HepG2 (cell line): Measurements from ENCODE around the gene KMT5C. TPM values are rescaled to one million over a fixed set of nuclear protein-coding genes. Genes with fewer than 3 reads are reported as not detected.

Experiments
- GABPA ChIP-seq, 2 experiments: IDR thresholded peaks; 2 replicates each; pipeline ENCODE4 v1.6.1; 2011 to 2016; ENCODE audit warnings: low read depth in 2 of 2, low read length in 1 of 2, missing biosample characterization in 1 of 2, missing genetic modification characterization in 1 of 2
- GMEB1 ChIP-seq: sonication (generic); formaldehyde crosslinking; IDR thresholded peaks from 2 replicates; pipeline ENCODE4 v1.5.1; 2020; ENCODE audit warnings: missing genetic modification reagents, mild to moderate bottlenecking, borderline replicate concordance
- KDM2A ChIP-seq: sonication (generic); formaldehyde crosslinking; IDR thresholded peaks from 2 replicates; pipeline ENCODE4 v1.4.0; 2020; ENCODE audit warnings: low read depth, missing genetic modification reagents, borderline replicate concordance
- NCOA5 ChIP-seq: sonication (generic); formaldehyde crosslinking; IDR thresholded peaks from 2 replicates; pipeline ENCODE4 v1.4.0; 2020; ENCODE audit warnings: missing genetic modification reagents
- PCBP2 ChIP-seq: fragments of 200-400 bp; formaldehyde crosslinking; optimal IDR thresholded peaks from 2 replicates; pipeline ENCODE3; 2018; ENCODE audit warnings: low read length, low read depth; ENCODE audit not compliant: poor library complexity, severe bottlenecking
- POGK ChIP-seq: sonication (generic); formaldehyde crosslinking; conservative IDR thresholded peaks from 2 replicates; pipeline ENCODE4 v1.8.0; 2022; ENCODE audit warnings: mild to moderate bottlenecking, moderate library complexity, missing genetic modification reagents
- SIN3A ChIP-seq: IDR thresholded peaks from 2 replicates; pipeline ENCODE4 v1.6.1; 2011; ENCODE audit warnings: low read depth, mild to moderate bottlenecking, control low read depth, low read length, borderline replicate concordance
- SP5 ChIP-seq: IDR thresholded peaks from 2 replicates; pipeline ENCODE4 v1.6.1; 2016; ENCODE audit warnings: low read depth, borderline replicate concordance
- THAP9 ChIP-seq: sonication (generic); formaldehyde crosslinking; IDR thresholded peaks from 2 replicates; pipeline ENCODE4; 2020; ENCODE audit warnings: missing genetic modification reagents, mild to moderate bottlenecking, borderline replicate concordance
- ZFP36L1 ChIP-seq: sonication (generic); formaldehyde crosslinking; IDR thresholded peaks from 2 replicates; pipeline ENCODE4 v1.8.0; 2022; ENCODE audit warnings: mild to moderate bottlenecking, missing genetic modification reagents, moderate library complexity
- ZFX ChIP-seq: sonication (generic); formaldehyde crosslinking; IDR thresholded peaks from 2 replicates; pipeline ENCODE4 v1.4.0; 2020; ENCODE audit warnings: mild to moderate bottlenecking, low read depth, missing genetic modification reagents, moderate library complexity
- ZNF143 ChIP-seq: sonication (generic); formaldehyde crosslinking; IDR thresholded peaks from 2 replicates; pipeline ENCODE4 v1.4.0; 2020; ENCODE audit warnings: missing genetic modification reagents
- polyA plus RNA-seq, 8 experiments: library from polyadenylated mRNA; depleted of rRNA in 3 of 8; stranded (reverse) in 7 of 8; unstranded in 1 of 8; fragments of >200 nt; fragmentation: Illumina TruSeq in 4 of 8; extraction: Trizol in 4 of 8; gene quantifications; 2 replicates each; pipeline versions ENCODE4 v1.2.1 to v1.2.3, GENCODE V29; 2011 to 2016; ENCODE audit warnings: low read depth in 4 of 8, missing spikeins in 1 of 8, mixed read lengths in 1 of 8; ENCODE audit not compliant: insufficient read depth in 1 of 8
- total RNA-seq, 5 experiments: library from RNA; depleted of rRNA; stranded (reverse); fragments of >200 nt; fragmentation: Illumina TruSeq; extraction: Trizol; gene quantifications; 2 replicates each; pipeline ENCODE4 v1.2.3, GENCODE V29; 2016; ENCODE audit warnings: low read depth in 1 of 5
- TF ChIP-seq, protein P1 (sequence below): sonication (generic); formaldehyde crosslinking; IDR thresholded peaks from 2 replicates; pipeline ENCODE4 v1.4.0; 2020; ENCODE audit warnings: missing genetic modification reagents
- TF ChIP-seq, protein P2 (sequence below), 2 experiments: IDR thresholded peaks; 2 replicates each; pipeline ENCODE4 v1.6.1; 2011 to 2012; ENCODE audit warnings: low read length in 2 of 2, borderline replicate concordance in 1 of 2, low read depth in 1 of 2, mild to moderate bottlenecking in 1 of 2, moderate library complexity in 1 of 2

Gene KMT5C
- total and polyA plus RNA-seq, 2 of the 13 experiments (the other 11 are each of a cell fraction or from before 2014, with no cell fraction given) = 5.5 to 9.0 TPM

GRCh38 chr19:55385724-55386492 is 46.2 kb downstream of the KMT5C start, which contains the start of gene RPL28 (continued):
- TF ChIP-seq SP5 (CRISPR knock-in tag) (0 out of 2 replicates have a peak, but pooled peaks have one; percentile 35), PCBP2 (no peak), KDM2A (peak; percentile 94), SIN3A (peak; percentile 88), GMEB1 (CRISPR knock-in tag) (peak; percentile 50; the same call in 1 of the 2 replicates), THAP9 (CRISPR knock-in tag) (peak; percentile 80; the same call in 1 of the 2 replicates), POGK (CRISPR knock-in tag) (peak; percentile 78), ZFX (CRISPR knock-in tag) (peak; percentile 85), ZNF143 (no peak), NCOA5 (no peak), ZFP36L1 (CRISPR knock-in tag) (peak; percentile 66; the same call in 1 of the 2 replicates), GABPA (IDR thresholded peaks at IDR 0.05; ENCODE audit: low read depth, low read length) (peak; percentile 95), GABPA (CRISPR knock-in tag; IDR thresholded peaks at IDR 0.05; ENCODE audit: low read depth) (peak; percentile 96)
- TF ChIP-seq, protein P1, sequence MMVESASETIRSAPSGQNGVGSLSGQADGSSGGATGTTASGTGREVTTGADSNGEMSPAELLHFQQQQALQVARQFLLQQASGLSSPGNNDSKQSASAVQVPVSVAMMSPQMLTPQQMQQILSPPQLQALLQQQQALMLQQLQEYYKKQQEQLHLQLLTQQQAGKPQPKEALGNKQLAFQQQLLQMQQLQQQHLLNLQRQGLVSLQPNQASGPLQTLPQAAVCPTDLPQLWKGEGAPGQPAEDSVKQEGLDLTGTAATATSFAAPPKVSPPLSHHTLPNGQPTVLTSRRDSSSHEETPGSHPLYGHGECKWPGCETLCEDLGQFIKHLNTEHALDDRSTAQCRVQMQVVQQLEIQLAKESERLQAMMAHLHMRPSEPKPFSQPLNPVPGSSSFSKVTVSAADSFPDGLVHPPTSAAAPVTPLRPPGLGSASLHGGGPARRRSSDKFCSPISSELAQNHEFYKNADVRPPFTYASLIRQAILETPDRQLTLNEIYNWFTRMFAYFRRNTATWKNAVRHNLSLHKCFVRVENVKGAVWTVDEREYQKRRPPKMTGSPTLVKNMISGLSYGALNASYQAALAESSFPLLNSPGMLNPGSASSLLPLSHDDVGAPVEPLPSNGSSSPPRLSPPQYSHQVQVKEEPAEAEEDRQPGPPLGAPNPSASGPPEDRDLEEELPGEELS (CRISPR knock-in tag) = peak; percentile 51; the same call in 1 of the 2 replicates
- TF ChIP-seq, protein P2, sequence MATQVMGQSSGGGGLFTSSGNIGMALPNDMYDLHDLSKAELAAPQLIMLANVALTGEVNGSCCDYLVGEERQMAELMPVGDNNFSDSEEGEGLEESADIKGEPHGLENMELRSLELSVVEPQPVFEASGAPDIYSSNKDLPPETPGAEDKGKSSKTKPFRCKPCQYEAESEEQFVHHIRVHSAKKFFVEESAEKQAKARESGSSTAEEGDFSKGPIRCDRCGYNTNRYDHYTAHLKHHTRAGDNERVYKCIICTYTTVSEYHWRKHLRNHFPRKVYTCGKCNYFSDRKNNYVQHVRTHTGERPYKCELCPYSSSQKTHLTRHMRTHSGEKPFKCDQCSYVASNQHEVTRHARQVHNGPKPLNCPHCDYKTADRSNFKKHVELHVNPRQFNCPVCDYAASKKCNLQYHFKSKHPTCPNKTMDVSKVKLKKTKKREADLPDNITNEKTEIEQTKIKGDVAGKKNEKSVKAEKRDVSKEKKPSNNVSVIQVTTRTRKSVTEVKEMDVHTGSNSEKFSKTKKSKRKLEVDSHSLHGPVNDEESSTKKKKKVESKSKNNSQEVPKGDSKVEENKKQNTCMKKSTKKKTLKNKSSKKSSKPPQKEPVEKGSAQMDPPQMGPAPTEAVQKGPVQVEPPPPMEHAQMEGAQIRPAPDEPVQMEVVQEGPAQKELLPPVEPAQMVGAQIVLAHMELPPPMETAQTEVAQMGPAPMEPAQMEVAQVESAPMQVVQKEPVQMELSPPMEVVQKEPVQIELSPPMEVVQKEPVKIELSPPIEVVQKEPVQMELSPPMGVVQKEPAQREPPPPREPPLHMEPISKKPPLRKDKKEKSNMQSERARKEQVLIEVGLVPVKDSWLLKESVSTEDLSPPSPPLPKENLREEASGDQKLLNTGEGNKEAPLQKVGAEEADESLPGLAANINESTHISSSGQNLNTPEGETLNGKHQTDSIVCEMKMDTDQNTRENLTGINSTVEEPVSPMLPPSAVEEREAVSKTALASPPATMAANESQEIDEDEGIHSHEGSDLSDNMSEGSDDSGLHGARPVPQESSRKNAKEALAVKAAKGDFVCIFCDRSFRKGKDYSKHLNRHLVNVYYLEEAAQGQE (IDR thresholded peaks at IDR 0.05; ENCODE audit: borderline replicate concordance in 1 of 2, low read depth in 1 of 2, low read length in 2 of 2) = peak in 1 of 2 experiments; percentile 83; a peak in 3 of 4 replicates
